ENCODE measurements around the gene NACC2. TPM values are rescaled to one million over a fixed set of nuclear protein-coding genes. Genes with fewer than 3 reads are reported as not detected.
A peak's percentile ranks its signal among the peaks of the same experiment; 100 is the strongest.

The NACC2 gene
- total and polyA plus RNA-seq, 10 donors: 2.1 to 34.9 (median 23.7) TPM

GRCh38 chr9:136045595-136046553, 49.2 kb downstream of the NACC2 start:
- Histone ChIP-seq H3K9me3 (no peaks in the 10 kb centered on the region), H3K27me3 (replicated peaks in 1 of 7) (peaks cover 0 to 11% (median 4%) of the 10 kb centered on the region in 7 donors), H3K4me1 (peaks cover 3 to 97% (median 57%) of the 10 kb centered on the region in 6 donors), H3K4me3 (peak overlapping the region in 3 of 8 donors; percentile 23 to 51 (median 24)), H3K36me3 (peaks cover 0 to 69% (median 17%) of the 10 kb centered on the region in 6 donors), H3K27ac (peak overlapping the region in 7 of 8 donors; percentile 46 to 92 (median 72))
- intact Hi-C loops (cut with DNase I; ENCODE audit: low total_unique reads): no loop called here
- WGBS, 5 donors: 54 to 79% (median 70%) methylated on average over 38 to 44 of the region's 44 CpGs
- DNase-seq: peak; percentile 89
- TF ChIP-seq CTCF (IDR thresholded peaks at IDR 0.05 in 8 of 11, conservative IDR thresholded peaks at IDR 0.05 in 3 of 11): no peak
- peak; percentile 43 to 77 (median 49) for TF ChIP-seq POLR2AphosphoS5 (IDR thresholded peaks at IDR 0.05)
- no peak for TF ChIP-seq POLR2A (IDR thresholded peaks at IDR 0.05)

GRCh38 chr9:136044971-136045594, 50.0 kb downstream of the NACC2 start:
- Histone ChIP-seq H3K36me3 (peaks cover 0 to 73% (median 17%) of the 10 kb centered on the region in 6 donors), H3K27ac (peak overlapping the region in 6 of 8 donors; percentile 66 to 92 (median 78)), H3K4me1 (peaks cover 3 to 89% (median 51%) of the 10 kb centered on the region in 6 donors), H3K4me3 (peak overlapping the region in 3 of 8 donors; percentile 23 to 51 (median 24)), H3K9me3 (peaks cover 0 to 6% (median 3%) of the 10 kb centered on the region in 8 donors), H3K27me3 (replicated peaks in 1 of 7) (peaks cover 0 to 3% (median 0%) of the 10 kb centered on the region in 7 donors)
- no peak for DNase-seq
- TF ChIP-seq POLR2AphosphoS5 (IDR thresholded peaks at IDR 0.05) (peak in 1 of 3 donors; percentile 29), POLR2A (IDR thresholded peaks at IDR 0.05) (no peak)
- intact Hi-C loops (cut with DNase I; ENCODE audit: low total_unique reads): no loop called here
- WGBS, 5 donors: 68 to 81% (median 71%) methylated on average over 13 to 16 of the region's 16 CpGs

- no peak overlapping the region for H3K4me3 ChIP-seq
- peaks cover 3 to 83% (median 48%) of the 10 kb centered on the region in 6 donors for H3K4me1 ChIP-seq
- peaks cover 0 to 13% (median 10%) of the 10 kb centered on the region in 8 donors for H3K9me3 ChIP-seq
- intact Hi-C loops (cut with DNase I; ENCODE audit: low total_unique reads): no loop called here
- no peak for TF ChIP-seq CTCF (IDR thresholded peaks at IDR 0.05 in 8 of 11, conservative IDR thresholded peaks at IDR 0.05 in 3 of 11)
- TF ChIP-seq POLR2A (IDR thresholded peaks at IDR 0.05): no peak
- TF ChIP-seq POLR2AphosphoS5 (IDR thresholded peaks at IDR 0.05): no peak
- peaks cover 0 to 73% (median 13%) of the 10 kb centered on the region in 6 donors for H3K36me3 ChIP-seq
- 89 to 94% (median 90%) methylated on average over 24 to 25 of the region's 25 CpGs for WGBS, 5 donors
- DNase-seq: peak; percentile 77
- peak overlapping the region in 6 of 8 donors; percentile 28 to 92 (median 76) for H3K27ac ChIP-seq
- no peaks in the 10 kb centered on the region for H3K27me3 ChIP-seq (replicated peaks in 1 of 7)
Measured at GRCh38 chr9:136044207-136044970, 50.7 kb downstream of the NACC2 start.

- DNase-seq: peak; percentile 52
- Histone ChIP-seq H3K27me3 (replicated peaks in 1 of 7) (no peaks in the 10 kb centered on the region), H3K4me3 (no peak overlapping the region), H3K9me3 (peaks cover 0 to 21% (median 19%) of the 10 kb centered on the region in 8 donors), H3K27ac (peak overlapping the region in 6 of 8 donors; percentile 28 to 92 (median 76)), H3K4me1 (peaks cover 3 to 75% (median 40%) of the 10 kb centered on the region in 6 donors), H3K36me3 (peaks cover 0 to 65% (median 7%) of the 10 kb centered on the region in 6 donors)
- WGBS, 5 donors: 68 to 85% (median 78%) methylated on average over 18 of the region's 18 CpGs
- TF ChIP-seq POLR2A (IDR thresholded peaks at IDR 0.05) (no peak), CTCF (IDR thresholded peaks at IDR 0.05 in 8 of 11, conservative IDR thresholded peaks at IDR 0.05 in 3 of 11) (no peak), POLR2AphosphoS5 (IDR thresholded peaks at IDR 0.05) (peak in 1 of 3 donors; percentile 44)
- intact Hi-C loops (cut with DNase I; ENCODE audit: low total_unique reads): no loop called here
Measured at GRCh38 chr9:136043441-136043991, 51.6 kb downstream of the NACC2 start.
